ENCODE data around the gene PTAR1. TPM values are rescaled to one million over a fixed set of nuclear protein-coding genes. Genes with fewer than 3 reads are reported as not detected.

PTAR1 gene
- polyA plus RNA-seq, 1 donor from 2014 or later, result 17.7 TPM

DNA sequence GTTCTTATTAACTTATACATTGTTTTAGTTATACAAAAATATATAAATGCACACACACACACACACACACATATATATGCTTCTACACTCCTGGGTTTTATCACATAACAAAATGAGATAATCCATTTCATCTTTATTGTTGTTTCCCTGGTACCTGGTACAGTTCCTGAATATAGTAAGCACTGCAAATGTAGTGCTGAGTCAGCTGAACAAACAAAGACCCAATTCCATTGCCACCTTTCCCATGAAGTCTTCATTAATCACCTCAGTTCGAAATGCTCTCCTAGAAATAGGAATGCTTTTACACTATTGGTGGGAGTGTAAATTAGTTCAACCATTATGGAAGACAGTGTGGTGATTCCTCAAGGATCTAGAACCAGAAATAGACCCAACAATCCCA, 13.4 kb upstream of the PTAR1 start:
- no peak overlapping the region for H3K4me2 ChIP-seq (ENCODE audit: low read length)
- no peak overlapping the region for H2AFZ ChIP-seq (ENCODE audit: low read depth, low read length)
- no peaks in the 10 kb centered on the region for H3K27me3 ChIP-seq (ENCODE audit: insufficient read depth, low read depth, low read length)
- no peaks in the 10 kb centered on the region for H3K9me2 ChIP-seq (ENCODE audit: insufficient read depth, low read length)
- H3K4me3 ChIP-seq (ENCODE audit: low read length), result no peak overlapping the region
- no peak overlapping the region for H3K27ac ChIP-seq (ENCODE audit: low read length)
- H4K20me1 ChIP-seq (ENCODE audit: insufficient read depth), result no peaks in the 10 kb centered on the region
- TF ChIP-seq, protein P1, sequence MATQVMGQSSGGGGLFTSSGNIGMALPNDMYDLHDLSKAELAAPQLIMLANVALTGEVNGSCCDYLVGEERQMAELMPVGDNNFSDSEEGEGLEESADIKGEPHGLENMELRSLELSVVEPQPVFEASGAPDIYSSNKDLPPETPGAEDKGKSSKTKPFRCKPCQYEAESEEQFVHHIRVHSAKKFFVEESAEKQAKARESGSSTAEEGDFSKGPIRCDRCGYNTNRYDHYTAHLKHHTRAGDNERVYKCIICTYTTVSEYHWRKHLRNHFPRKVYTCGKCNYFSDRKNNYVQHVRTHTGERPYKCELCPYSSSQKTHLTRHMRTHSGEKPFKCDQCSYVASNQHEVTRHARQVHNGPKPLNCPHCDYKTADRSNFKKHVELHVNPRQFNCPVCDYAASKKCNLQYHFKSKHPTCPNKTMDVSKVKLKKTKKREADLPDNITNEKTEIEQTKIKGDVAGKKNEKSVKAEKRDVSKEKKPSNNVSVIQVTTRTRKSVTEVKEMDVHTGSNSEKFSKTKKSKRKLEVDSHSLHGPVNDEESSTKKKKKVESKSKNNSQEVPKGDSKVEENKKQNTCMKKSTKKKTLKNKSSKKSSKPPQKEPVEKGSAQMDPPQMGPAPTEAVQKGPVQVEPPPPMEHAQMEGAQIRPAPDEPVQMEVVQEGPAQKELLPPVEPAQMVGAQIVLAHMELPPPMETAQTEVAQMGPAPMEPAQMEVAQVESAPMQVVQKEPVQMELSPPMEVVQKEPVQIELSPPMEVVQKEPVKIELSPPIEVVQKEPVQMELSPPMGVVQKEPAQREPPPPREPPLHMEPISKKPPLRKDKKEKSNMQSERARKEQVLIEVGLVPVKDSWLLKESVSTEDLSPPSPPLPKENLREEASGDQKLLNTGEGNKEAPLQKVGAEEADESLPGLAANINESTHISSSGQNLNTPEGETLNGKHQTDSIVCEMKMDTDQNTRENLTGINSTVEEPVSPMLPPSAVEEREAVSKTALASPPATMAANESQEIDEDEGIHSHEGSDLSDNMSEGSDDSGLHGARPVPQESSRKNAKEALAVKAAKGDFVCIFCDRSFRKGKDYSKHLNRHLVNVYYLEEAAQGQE (IDR thresholded peaks at IDR 0.05; ENCODE audit: borderline replicate concordance), result no peak
- TF ChIP-seq, protein P2, sequence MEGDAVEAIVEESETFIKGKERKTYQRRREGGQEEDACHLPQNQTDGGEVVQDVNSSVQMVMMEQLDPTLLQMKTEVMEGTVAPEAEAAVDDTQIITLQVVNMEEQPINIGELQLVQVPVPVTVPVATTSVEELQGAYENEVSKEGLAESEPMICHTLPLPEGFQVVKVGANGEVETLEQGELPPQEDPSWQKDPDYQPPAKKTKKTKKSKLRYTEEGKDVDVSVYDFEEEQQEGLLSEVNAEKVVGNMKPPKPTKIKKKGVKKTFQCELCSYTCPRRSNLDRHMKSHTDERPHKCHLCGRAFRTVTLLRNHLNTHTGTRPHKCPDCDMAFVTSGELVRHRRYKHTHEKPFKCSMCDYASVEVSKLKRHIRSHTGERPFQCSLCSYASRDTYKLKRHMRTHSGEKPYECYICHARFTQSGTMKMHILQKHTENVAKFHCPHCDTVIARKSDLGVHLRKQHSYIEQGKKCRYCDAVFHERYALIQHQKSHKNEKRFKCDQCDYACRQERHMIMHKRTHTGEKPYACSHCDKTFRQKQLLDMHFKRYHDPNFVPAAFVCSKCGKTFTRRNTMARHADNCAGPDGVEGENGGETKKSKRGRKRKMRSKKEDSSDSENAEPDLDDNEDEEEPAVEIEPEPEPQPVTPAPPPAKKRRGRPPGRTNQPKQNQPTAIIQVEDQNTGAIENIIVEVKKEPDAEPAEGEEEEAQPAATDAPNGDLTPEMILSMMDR (IDR thresholded peaks at IDR 0.05; ENCODE audit: poor library complexity, severe bottlenecking), result no peak
- TF ChIP-seq RAD21 (conservative IDR thresholded peaks at IDR 0.05) (no peak), POLR2AphosphoS5 (IDR thresholded peaks at IDR 0.05) (no peak), SMC3 (conservative IDR thresholded peaks at IDR 0.05; ENCODE audit: poor library complexity) (no peak), TAF1 (IDR thresholded peaks at IDR 0.05; ENCODE audit: low read depth) (no peak), EZH2 (IDR thresholded peaks at IDR 0.05; ENCODE audit: borderline replicate concordance, insufficient read depth, low read length, poor library complexity, severe bottlenecking) (no peak), EP300 (conservative IDR thresholded peaks at IDR 0.05; ENCODE audit: poor library complexity, severe bottlenecking) (no peak)
- no peaks in the 10 kb centered on the region for H3K9me3 ChIP-seq (ENCODE audit: low read length)
- H3F3A ChIP-seq (ENCODE audit: insufficient read depth, low read length, poor library complexity, severe bottlenecking), result no peaks in the 10 kb centered on the region
- no peak overlapping the region for H3K9ac ChIP-seq (ENCODE audit: low read length)
- no peaks in the 10 kb centered on the region for H3K79me2 ChIP-seq (replicated peaks; ENCODE audit: insufficient read depth, low read length)
- no peaks in the 10 kb centered on the region for H3K36me3 ChIP-seq (ENCODE audit: insufficient read depth, low read length)

DNA sequence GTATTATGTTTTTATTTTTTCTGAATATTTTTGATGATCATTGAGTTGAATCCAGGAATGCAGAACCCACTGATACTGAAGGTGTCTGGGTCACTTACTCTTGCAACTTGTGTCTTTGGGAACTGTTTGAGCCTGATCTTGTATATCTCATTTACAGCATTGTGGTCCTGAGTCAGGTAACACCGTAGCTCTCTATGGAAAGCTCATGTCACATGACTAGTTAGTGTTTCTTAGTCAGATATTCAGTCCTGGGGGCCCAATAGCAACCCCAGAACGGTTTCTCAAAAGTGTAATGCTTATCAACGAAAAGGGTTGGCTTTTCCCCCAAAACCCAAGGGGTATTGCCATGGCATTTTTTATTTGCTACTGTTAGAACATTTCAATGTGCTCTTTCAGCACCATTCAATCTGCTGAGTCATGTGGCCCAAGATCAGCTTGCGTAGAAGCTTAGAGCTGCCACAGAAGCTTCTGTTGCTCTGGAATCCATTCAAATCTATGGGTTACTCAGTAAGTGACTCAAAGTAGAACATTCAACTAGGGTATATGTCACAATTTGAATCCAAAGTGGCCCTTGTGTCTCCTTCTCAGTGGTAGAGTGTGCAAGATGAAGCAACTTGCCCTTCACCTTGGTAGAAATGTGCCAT, 12.1 kb upstream of the PTAR1 start:
- no peaks in the 10 kb centered on the region for H3K9me2 ChIP-seq (ENCODE audit: insufficient read depth, low read length)
- H3K27ac ChIP-seq (ENCODE audit: low read length), result no peak overlapping the region
- H3K9ac ChIP-seq (ENCODE audit: low read length), result no peak overlapping the region
- no peak overlapping the region for H3K4me2 ChIP-seq (ENCODE audit: low read length)
- H2AFZ ChIP-seq (ENCODE audit: low read depth, low read length), result no peak overlapping the region
- H3F3A ChIP-seq (ENCODE audit: insufficient read depth, low read length, poor library complexity, severe bottlenecking), result no peaks in the 10 kb centered on the region
- H3K4me3 ChIP-seq (ENCODE audit: low read length), result no peak overlapping the region
- no peaks in the 10 kb centered on the region for H3K79me2 ChIP-seq (replicated peaks; ENCODE audit: insufficient read depth, low read length)
- H3K27me3 ChIP-seq (ENCODE audit: insufficient read depth, low read depth, low read length), result no peaks in the 10 kb centered on the region
- no peaks in the 10 kb centered on the region for H3K36me3 ChIP-seq (ENCODE audit: insufficient read depth, low read length)
- TF ChIP-seq, protein P2 (IDR thresholded peaks at IDR 0.05; ENCODE audit: poor library complexity, severe bottlenecking), result no peak
- no peak for TF ChIP-seq EP300 (conservative IDR thresholded peaks at IDR 0.05; ENCODE audit: poor library complexity, severe bottlenecking)
- TF ChIP-seq MXI1 (conservative IDR thresholded peaks at IDR 0.05; ENCODE audit: poor library complexity, severe bottlenecking), result no peak
- TF ChIP-seq POLR2AphosphoS5 (IDR thresholded peaks at IDR 0.05), result no peak
- no peak for TF ChIP-seq TAF1 (IDR thresholded peaks at IDR 0.05; ENCODE audit: low read depth)
- TF ChIP-seq, protein P1 (IDR thresholded peaks at IDR 0.05; ENCODE audit: borderline replicate concordance), result no peak
- no peak for TF ChIP-seq RAD21 (conservative IDR thresholded peaks at IDR 0.05)
- TF ChIP-seq SMC3 (conservative IDR thresholded peaks at IDR 0.05; ENCODE audit: poor library complexity), result no peak
- TF ChIP-seq EZH2 (IDR thresholded peaks at IDR 0.05; ENCODE audit: borderline replicate concordance, insufficient read depth, low read length, poor library complexity, severe bottlenecking), result no peak
- H3K9me3 ChIP-seq (ENCODE audit: low read length), result no peaks in the 10 kb centered on the region
- H4K20me1 ChIP-seq (ENCODE audit: insufficient read depth), result no peaks in the 10 kb centered on the region
